HG03103 (cell line): ENCODE data around the gene FAM184A.

Experiments used
- ATAC-seq: cut with Tn5 transposase; IDR thresholded peaks from one replicate; pipeline ENCODE4 v1.9.1; 2021; ENCODE audit warnings: low read depth; ENCODE audit not compliant: unreplicated experiment

The FAM184A gene

GRCh38 chr6:118974790-118975189 lies 103.7 kb downstream of the FAM184A start:
- no peak for ATAC-seq

DNA sequence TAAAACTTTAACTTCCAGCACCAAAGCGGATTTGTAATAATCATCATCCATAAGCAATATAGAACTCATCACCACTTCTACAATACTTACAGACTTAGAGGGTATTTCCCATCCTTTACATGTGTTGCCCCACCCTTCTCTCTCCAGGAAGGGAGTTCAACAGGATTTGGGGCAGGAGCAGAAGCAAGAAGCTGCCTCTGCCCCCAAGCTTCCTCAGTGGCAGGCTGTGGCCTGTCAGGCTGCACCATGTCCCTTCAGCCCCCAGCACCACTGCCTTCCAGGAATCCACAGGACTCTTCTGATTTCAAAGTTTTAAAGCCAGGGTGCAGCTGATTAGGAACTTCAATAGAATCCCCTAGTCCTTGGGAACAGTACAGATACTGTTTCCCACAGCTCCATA lies 106.8 kb downstream of the FAM184A start:
- ATAC-seq: no peak

GRCh38 chr6:118970866-118971265 lies 107.6 kb downstream of the FAM184A start:
- no peak for ATAC-seq

- no peak for ATAC-seq
Observed at GRCh38 chr6:118968416-118968815, 110.0 kb downstream of the FAM184A start.

DNA sequence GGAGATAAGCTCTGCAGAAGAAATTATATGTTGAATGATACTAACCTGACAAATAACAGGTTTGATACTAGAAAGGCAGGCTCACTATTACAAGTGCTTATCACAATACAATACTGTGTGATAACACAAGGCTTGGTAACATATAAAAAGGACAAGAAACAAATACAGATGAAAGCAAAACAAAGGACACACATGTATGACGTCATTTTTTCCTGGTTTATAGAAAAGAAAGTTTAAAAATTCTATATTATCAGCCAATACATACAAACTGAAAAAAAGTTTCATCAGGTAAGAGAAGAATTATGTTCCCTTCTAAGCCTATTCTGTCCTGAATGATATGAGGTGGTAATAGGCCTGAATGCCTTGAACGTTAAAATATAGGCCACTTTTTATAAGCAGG lies 111.2 kb downstream of the FAM184A start:
- no peak for ATAC-seq

DNA sequence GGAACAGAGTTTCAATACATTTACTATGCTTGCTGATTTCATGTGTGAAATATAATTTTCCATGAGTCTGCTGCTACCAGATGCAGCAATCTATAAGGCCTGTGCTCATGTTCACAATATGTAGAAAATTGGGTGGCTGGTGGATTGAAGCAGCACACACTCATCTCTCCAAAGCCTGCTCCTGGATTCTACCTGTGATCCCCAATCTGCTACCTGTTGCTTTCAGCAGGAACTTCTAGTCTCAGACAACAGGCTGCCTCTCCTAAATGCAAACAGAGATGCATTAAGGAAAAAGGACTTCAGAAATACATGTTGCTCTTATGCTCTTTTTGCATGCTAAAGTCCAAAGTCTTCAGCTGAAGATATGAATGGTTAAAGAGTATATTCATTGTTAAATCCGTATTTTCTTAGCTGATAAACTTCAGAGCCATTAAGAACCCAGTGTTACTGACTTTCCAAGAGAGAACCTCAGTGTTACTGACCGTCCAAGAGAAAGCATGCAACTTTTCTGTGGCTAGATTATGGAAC lies 112.6 kb downstream of the FAM184A start:
- no peak for ATAC-seq

DNA sequence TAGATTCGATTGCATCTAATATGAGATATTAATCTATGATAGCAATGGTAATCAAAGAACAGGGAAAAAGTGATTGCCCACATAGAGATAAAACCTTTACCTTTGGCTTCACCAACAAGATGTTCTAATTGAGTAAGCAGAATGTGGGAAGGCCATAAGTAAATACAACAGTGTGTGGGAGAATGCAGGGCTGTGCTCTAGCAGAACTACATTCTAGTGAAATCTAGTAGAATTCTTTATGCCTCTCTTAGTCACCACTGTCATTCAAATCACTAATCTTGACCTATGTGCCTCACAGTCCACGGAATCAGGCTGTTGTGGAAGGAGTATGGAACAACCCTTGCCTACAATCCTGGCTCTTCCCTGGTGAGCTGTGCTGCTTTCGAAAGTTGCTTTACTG lies 113.1 kb downstream of the FAM184A start:
- no peak for ATAC-seq

DNA sequence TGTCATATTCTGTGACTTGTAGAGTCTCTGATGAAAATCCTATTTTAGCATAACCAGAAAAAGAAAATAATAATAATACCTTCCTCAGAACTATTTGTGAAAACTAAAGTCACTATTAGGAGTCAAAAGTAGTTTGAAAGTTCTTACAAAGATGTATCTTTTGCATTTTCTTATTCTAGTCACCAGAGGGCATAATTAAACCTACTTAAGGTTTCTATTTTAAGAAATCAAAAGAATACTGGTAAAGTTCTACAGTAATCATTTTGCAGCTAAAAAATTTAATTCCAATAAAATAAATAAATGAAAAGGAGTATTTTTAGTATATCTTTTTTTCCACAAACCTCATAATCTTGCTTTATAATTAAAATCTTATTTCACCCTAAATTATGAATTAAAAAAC lies 115.5 kb downstream of the FAM184A start:
- no peak for ATAC-seq

DNA sequence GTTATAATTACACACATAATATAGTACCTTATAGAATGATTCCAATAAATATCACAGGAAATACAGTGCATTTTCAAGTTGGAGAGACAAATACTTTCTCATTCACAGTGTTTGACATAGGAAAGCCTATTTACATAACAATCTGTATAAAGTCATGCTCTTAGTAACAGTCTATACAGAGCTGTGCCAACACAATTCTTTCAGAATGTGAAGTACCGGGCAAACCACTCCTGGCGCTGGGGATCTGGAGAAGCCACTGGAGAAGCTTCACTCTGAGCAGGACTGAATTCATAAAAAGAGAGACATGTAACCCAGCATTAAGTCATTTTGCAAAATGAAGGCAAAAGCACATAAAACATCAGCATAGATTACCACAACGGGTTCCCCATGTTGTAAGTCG lies 118.6 kb downstream of the FAM184A start:
- no peak for ATAC-seq

GRCh38 chr6:118953391-118953790 lies 125.1 kb downstream of the FAM184A start:
- no peak for ATAC-seq

DNA sequence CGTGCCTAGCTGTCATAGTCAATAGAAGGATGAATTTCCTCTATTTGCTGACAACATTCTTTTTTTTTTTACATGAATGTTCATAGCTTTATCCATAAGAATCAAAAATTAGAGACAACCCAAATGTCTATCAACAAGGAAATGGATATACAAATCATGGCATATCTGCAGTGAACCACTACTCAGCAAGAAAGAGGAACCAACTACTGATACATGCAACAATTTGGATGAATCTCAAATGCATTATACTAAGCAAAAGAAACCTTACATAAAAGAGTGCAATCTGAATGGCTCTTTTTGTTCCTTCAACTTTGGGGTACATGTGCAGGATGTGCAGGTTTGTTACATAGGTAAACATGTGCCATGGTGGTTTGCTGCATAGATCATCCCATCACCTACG lies 125.8 kb downstream of the FAM184A start:
- ATAC-seq: no peak

DNA sequence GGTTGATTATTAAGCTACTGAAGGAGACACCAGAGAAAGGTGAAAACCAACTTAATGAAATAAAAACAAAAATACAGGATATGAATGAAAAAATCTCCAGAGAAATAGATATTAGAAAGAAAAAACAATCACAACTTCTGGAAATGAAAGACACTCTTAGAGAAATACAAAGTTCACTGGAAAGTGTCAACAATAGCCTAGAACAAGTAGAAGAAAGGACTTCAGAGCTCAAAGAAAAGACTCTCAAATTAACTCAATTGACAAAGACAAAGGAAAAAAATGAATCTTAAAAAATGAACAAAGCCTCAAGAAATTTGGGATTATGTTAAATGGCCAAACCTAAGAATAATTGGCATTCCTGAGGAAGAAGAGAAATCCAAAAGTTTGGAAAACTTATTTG lies 133.2 kb downstream of the FAM184A start:
- no peak for ATAC-seq

DNA sequence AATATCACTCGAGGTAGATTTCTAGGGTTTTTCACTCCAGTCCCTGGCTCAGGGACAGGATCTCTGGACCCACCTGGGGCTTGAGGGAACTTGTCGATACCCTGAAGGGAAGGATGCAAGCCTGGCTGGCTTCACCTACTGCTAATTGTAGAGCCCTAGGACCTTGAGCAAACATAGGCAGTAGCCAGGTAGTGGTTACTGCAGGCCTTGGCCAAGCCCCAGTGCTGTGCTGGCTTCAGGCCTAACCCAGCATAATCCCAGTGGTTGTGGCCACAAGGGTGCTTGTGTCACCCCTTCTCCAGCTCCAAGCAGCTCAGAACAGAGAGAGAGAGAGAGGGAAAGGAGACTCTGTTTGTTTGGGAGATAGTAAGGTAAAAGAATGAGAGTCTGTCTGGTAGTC lies 137.7 kb downstream of the FAM184A start:
- ATAC-seq: no peak

GRCh38 chr6:118939683-118940082 lies 138.8 kb downstream of the FAM184A start:
- ATAC-seq: no peak

DNA sequence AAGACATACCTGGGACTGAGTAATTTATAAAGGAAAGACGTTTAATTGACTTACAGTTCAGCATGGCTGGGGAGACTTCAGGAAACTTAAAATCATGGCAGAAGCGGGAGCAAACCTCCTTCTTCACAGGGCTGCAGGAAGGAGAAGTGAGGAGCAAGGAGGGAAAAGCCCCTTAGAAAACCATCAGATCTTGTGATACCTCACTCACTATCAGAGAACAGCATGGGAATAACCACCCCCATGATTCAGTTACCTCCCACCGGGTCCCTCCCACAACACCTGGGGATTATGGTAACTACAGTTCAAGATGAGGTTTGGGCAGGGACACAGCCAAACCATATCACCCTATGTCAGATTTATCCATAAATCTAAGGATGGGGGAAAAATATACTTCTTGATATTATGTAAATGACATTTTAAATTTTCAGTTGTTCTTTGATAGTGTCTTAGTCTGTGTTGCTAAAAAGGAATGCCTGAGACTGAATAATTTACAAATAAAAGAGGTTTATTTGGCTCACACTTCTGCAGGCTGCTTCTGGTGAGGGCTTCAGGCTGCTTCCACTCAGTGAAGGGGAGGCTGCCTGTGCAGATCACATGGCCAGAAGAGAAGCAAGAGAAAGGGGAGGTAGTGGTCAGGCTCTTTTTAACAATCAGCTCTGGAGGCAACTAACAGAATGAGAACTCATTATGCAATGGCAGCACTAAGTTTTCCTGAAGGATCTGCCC lies 142.3 kb downstream of the FAM184A start:
- no peak for ATAC-seq

DNA sequence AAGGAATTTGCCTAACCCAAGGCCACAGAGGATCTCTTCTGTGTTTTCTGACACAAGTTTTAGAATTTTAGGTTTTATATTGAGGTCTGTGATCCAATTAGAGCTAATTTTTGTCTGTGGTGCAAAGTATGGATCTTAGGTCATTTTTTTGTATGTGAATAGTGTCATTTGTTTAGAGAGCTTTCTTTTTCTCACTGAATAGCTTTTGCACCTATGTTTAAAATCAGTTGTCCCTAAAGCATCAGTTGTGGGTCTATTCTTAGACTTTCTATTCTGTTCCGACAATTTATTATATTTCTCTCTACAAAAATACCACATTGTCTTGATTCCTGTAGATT lies 143.2 kb downstream of the FAM184A start:
- peak; percentile 5 for ATAC-seq

- ATAC-seq: peak; percentile 96
Observed at GRCh38 chr6:118934461-118935330, 143.8 kb downstream of the FAM184A start, which contains the start of gene MCM9. Gene MCM9, minus strand, starts transcription at chr6:118935159. Its CDS starts 3,436 bp downstream, at chr6:118931723.

GRCh38 chr6:118933855-118934460 lies 144.5 kb downstream of the FAM184A start:
- ATAC-seq: no peak

DNA sequence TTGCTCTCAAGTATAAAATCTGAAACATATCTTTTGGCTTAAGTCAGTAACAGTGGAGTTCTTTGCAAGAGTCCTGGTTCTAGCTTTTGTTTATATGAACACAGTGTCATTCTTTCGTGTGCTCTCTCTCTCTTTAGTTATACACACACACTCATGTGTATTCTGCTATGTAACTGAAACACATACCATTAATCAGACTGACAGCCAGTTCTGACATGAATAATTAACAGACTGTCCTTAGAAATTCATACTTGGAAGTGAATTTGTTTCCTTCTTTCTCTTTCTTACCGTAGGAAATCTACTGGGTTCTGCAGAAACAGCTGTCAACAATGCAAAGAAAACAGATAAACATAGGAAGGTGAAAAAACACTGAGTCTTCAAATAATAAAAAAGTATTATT lies 146.0 kb downstream of the FAM184A start:
- ATAC-seq: no peak

GRCh38 chr6:118931436-118931835 lies 147.0 kb downstream of the FAM184A start:
- no peak for ATAC-seq

DNA sequence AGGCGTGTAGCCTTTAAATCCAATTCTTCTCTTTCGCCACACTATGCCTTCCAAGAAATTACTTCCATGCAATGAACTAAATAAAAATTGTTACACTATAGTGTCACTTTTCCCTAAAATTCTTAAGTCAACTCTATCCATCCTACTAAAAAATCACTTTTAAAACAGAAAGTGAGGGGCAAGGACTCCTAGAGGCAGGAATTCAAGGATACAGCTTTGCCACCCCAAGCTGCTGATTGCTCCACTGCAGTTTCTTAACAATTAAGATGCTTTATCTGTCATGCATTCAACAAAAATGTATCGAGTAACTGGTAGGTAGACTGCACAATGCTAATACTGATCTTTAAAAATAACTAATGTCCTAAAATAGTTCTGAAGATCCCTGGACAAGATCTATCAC lies 147.8 kb downstream of the FAM184A start:
- ATAC-seq: no peak
